GM10847 (cell line): ENCODE results near the gene TMEM47.

ENCODE experiments used
- POLR2A ChIP-seq: IDR thresholded peaks from 2 replicates; pipeline ENCODE4 v1.6.1; 2011; ENCODE audit not compliant: insufficient read length; ENCODE audit errors: extremely low read depth

Gene TMEM47

GRCh38 chrX:34656842-34657725, at the start of gene TMEM47:
Gene TMEM47, minus strand, starts transcription at chrX:34657285. Its CDS starts 256 bp downstream, at chrX:34657029.
- TF ChIP-seq POLR2A = no peak

GRCh38 chrX:34687095-34687494, 30.0 kb upstream of the TMEM47 start:
- TF ChIP-seq POLR2A = no peak

GRCh38 chrX:34659575-34659974, 2.5 kb upstream of the TMEM47 start:
- no peak for TF ChIP-seq POLR2A

GRCh38 chrX:34658326-34658725, 1.2 kb upstream of the TMEM47 start:
- TF ChIP-seq POLR2A = no peak

- no peak for TF ChIP-seq POLR2A
Measured at GRCh38 chrX:34657726-34658070, 613 bp upstream of the TMEM47 start.

- TF ChIP-seq POLR2A = no peak
Measured at GRCh38 chrX:34656467-34656841, 631 bp downstream of the TMEM47 start.

DNA sequence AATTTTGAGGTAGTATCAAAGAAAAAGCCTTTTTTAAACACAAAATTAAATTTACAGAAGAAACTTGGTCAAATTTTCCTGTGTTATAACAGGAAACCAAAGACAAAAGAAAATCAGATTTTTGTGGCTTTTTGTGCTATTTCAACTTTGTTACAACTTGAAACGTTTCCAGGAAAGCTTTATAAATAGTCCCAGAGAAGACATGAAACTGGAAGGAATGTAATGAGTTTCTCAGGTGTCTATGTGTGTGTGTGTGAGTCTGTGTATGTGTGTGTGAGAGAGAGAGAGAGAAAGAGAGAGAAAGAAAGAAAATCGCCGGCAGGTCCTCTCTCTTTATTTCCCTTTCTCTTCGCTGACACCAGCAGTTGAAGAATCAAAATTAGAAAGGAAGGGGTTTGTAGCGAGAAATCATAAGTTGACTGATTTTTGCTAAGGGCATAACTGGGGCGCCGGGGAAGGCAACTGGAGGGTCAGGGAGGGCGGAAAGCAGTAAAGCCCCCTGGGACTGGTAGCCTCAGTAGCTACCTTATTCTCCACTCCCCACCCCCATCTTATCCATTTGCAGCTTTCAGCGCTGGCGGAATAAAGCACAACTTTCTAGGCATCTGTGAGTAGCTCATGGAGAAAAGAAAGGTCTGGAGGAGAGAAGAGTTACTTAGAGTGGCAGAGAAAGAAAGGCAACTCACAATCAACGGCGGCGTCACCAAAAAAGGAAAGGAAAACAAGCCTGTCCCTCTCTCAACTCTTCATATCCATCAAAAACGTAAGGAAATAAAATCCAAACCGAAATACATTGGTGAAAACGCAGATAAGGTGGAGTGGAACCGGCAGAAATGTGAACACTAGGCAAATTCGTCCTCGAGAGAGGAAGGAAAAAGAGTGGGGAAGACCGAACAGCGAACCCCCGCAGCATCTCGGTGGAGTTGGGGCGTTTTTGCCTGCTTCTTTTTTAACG, 1.3 kb downstream of the TMEM47 start:
- TF ChIP-seq POLR2A = no peak

DNA sequence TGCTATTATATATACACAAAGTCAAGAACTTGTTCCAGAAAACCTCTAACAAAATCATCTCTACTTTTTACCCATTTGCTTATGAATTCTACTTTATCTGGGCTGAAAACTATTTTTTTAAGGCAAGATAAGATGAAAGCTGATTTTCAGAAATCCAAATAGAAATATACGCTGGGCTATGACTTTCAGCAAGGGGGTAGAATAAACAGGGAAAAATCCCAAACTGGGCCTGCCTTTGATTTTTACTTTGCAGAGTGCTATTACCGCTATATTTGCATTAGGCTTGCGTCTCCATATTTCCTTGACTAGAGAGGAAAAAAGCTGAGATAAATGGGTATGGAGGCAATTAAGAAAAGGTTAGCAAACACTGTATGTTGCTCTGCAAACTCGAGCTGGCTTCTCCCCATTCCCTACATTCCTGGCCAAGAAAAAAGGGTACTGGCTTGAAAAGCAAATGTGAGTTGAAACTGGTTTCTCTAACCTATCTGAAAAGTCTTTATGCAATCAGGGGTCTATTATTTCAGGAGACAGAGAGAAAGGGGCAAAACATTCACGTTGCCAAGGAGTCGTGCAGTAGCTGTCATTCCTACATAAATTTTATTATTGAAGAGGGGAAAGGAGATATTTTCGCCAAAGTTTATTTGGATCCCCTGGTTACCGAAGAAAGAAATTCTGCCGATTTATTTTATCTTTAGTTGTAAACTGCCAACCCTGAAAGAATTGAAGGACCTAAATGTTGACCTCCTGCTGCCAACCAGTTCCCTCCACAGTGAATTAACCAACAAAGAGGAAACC, 2.2 kb downstream of the TMEM47 start:
- TF ChIP-seq POLR2A = no peak

GRCh38 chrX:34653811-34654210, 3.3 kb downstream of the TMEM47 start:
- no peak for TF ChIP-seq POLR2A

DNA sequence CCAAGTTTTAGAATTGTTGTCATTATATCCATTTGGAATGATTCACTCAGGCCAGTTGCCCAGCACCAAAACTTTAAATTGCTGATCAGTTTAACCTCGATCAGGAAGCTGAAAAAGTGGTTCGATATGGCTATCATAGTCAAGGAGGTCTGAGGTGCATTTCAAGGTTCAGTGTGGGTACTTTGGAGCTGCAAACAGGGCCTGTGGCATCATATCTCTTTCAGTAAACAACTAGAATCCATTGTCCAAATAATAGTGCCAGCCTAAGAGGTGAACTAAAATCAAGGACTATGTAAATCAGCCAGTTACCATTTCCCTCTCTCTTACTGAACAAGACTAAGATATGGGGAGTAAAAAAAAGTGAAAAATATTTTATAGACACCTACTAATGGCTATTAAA, 14.2 kb downstream of the TMEM47 start:
- no peak for TF ChIP-seq POLR2A

DNA sequence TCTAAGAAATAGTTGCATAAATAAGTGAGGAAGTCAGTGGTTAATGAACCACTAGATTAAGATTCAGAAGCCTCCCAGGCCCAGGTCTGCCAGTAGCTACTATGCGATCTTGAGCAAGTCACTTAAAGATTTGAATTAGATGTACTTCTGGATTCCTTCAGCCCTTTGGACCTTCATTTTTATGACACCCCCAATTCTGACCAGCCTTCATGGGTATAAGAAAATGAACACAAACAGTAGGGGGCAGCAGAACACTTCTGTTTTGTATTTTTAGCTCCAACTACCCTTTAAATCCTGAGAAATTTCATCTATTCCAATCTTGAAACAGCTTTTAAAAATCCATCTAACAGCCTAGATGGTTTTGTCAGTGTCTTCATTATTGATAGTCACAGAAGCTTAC, 19.0 kb downstream of the TMEM47 start:
- TF ChIP-seq POLR2A = no peak

- no peak for TF ChIP-seq POLR2A
Measured at GRCh38 chrX:34634349-34634748, 22.7 kb downstream of the TMEM47 start.

- TF ChIP-seq POLR2A = no peak
Measured at GRCh38 chrX:34632384-34632783, 24.7 kb downstream of the TMEM47 start.

DNA sequence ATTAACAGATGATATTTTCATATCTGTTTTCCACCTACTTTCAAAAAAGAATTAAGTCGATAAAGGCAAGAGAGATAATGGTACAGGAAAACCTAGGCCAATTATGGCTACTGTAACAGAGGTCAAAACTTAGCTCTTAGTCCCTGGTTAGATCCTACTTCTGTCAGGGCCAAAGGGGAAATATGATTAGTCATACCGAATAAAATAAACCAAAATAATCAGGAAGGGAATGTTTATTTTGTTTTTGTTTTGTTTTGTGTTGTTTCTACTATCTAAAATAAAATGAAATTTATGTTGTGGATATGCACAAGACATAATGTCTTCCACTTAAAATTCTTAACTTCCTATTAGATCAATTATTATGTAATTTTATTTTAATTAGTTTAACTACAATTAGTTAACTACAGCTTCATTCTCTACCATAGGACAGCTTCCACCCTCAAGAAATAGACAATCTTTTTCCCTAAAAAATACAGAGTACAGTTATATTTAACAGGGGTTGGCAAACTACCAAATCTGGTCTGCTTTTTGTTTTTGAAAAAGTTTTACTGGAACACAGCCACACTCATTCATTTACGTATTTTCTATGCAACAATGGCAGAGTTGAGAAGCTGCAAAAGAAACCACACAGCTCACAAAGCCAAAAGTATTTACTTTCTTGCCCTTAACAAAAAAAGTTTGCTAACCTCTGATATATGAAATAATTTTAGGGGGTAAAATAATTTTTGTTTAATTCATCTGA, 25.4 kb downstream of the TMEM47 start:
- no peak for TF ChIP-seq POLR2A
